ENCODE results near the gene FOXJ1.
"Not testable (repeated sequence)": the region's sequence is repeated elsewhere in the genome, so short reads cannot be mapped to it uniquely, and the experiment has no call there.

The FOXJ1 gene, protein sequence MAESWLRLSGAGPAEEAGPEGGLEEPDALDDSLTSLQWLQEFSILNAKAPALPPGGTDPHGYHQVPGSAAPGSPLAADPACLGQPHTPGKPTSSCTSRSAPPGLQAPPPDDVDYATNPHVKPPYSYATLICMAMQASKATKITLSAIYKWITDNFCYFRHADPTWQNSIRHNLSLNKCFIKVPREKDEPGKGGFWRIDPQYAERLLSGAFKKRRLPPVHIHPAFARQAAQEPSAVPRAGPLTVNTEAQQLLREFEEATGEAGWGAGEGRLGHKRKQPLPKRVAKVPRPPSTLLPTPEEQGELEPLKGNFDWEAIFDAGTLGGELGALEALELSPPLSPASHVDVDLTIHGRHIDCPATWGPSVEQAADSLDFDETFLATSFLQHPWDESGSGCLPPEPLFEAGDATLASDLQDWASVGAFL

GRCh38 chr17:76141212-76142038, at the start of gene FOXJ1:
FOXJ1 (minus strand) TSS chr17:76141245; CDS start chr17:76140395, 850 bp downstream.
- ATAC-seq (ENCODE audit: low read depth) (peak; percentile 84), DNase-seq (ENCODE audit: low spot score) (peak; percentile 88)
- H3K4me1 ChIP-seq (ENCODE audit: insufficient read depth, poor library complexity, severe bottlenecking) = no peaks in the 10 kb centered on the region
- no peaks in the 10 kb centered on the region for H3K9me3 ChIP-seq (ENCODE audit: severe bottlenecking)
- H3K27ac ChIP-seq (ENCODE audit: poor library complexity, severe bottlenecking) = no peak within 1 kb of the TSS
- TF ChIP-seq, protein P1, sequence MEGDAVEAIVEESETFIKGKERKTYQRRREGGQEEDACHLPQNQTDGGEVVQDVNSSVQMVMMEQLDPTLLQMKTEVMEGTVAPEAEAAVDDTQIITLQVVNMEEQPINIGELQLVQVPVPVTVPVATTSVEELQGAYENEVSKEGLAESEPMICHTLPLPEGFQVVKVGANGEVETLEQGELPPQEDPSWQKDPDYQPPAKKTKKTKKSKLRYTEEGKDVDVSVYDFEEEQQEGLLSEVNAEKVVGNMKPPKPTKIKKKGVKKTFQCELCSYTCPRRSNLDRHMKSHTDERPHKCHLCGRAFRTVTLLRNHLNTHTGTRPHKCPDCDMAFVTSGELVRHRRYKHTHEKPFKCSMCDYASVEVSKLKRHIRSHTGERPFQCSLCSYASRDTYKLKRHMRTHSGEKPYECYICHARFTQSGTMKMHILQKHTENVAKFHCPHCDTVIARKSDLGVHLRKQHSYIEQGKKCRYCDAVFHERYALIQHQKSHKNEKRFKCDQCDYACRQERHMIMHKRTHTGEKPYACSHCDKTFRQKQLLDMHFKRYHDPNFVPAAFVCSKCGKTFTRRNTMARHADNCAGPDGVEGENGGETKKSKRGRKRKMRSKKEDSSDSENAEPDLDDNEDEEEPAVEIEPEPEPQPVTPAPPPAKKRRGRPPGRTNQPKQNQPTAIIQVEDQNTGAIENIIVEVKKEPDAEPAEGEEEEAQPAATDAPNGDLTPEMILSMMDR (IDR thresholded peaks at IDR 0.05; ENCODE audit: poor library complexity, severe bottlenecking) = no peak
- H3K27me3 ChIP-seq (ENCODE audit: insufficient read depth, poor library complexity, severe bottlenecking) = peaks cover 28% of the 10 kb centered on the region
- no peaks in the 10 kb centered on the region for H3K36me3 ChIP-seq (ENCODE audit: low read depth)
- peak within 1 kb of the TSS; percentile 21 for H3K4me3 ChIP-seq (ENCODE audit: severe bottlenecking)

DNA sequence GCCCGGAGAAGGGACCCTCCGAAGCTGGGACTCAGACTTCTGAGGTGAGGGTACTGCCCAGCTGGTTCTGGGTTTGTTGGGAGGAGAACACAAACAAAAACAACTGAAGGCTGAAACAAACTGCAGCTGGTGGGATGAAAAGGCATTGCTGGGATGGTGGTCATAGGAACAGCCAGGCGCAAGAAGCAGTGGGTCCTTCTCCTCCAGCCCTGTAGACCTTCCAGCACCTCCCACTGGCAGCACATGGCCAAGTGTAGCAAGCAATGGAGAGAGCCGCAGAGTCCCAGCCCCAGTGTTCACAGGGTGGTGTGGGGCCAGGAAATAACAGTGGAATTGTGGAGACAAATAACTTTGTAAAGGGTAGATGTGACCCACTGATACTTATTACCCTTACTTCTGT, 48.7 kb upstream of the FOXJ1 start:
- ATAC-seq (ENCODE audit: low read depth) = no peak
- TF ChIP-seq, protein P1 (IDR thresholded peaks at IDR 0.05; ENCODE audit: poor library complexity, severe bottlenecking) = no peak

DNA sequence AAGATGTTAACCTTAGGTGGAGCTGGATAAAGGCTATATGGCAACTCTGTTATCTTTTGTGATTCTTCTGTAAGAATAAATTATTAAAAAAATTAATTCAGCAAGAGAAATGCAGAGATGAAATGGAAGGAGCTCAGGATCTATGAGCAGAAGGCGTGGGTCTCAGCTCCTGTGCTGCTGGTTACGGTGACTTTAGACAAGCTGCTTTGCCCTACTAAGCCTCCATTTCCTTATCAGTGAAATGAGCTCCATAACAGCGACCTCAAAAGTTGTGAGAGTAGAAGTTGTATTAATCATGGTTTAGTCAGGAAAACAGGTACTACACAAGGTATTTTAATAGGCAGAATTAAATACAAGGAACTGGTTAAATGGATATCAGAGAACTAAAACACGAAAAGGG, 48.2 kb upstream of the FOXJ1 start:
- TF ChIP-seq, protein P1 (IDR thresholded peaks at IDR 0.05; ENCODE audit: poor library complexity, severe bottlenecking) = no peak
- Histone ChIP-seq H3K4me3 (ENCODE audit: severe bottlenecking) (no peak overlapping the region), H3K9me3 (ENCODE audit: severe bottlenecking) (no peaks in the 10 kb centered on the region), H3K4me1 (ENCODE audit: insufficient read depth, poor library complexity, severe bottlenecking) (no peaks in the 10 kb centered on the region), H3K27ac (ENCODE audit: poor library complexity, severe bottlenecking) (no peak overlapping the region), H3K36me3 (ENCODE audit: low read depth) (no peaks in the 10 kb centered on the region), H3K27me3 (ENCODE audit: insufficient read depth, poor library complexity, severe bottlenecking) (no peaks in the 10 kb centered on the region)
- ATAC-seq (ENCODE audit: low read depth) (no peak), DNase-seq (ENCODE audit: low spot score) (no peak)

More for the DNA sequence above, 48.7 kb upstream of the FOXJ1 start:
- no peak for DNase-seq (ENCODE audit: low spot score)
- H3K4me1 ChIP-seq (ENCODE audit: insufficient read depth, poor library complexity, severe bottlenecking) = no peaks in the 10 kb centered on the region
- H3K36me3 ChIP-seq (ENCODE audit: low read depth) = no peaks in the 10 kb centered on the region
- H3K9me3 ChIP-seq (ENCODE audit: severe bottlenecking) = no peaks in the 10 kb centered on the region
- H3K4me3 ChIP-seq (ENCODE audit: severe bottlenecking) = no peak overlapping the region
- H3K27ac ChIP-seq (ENCODE audit: poor library complexity, severe bottlenecking) = no peak overlapping the region
- H3K27me3 ChIP-seq (ENCODE audit: insufficient read depth, poor library complexity, severe bottlenecking) = no peaks in the 10 kb centered on the region

DNA sequence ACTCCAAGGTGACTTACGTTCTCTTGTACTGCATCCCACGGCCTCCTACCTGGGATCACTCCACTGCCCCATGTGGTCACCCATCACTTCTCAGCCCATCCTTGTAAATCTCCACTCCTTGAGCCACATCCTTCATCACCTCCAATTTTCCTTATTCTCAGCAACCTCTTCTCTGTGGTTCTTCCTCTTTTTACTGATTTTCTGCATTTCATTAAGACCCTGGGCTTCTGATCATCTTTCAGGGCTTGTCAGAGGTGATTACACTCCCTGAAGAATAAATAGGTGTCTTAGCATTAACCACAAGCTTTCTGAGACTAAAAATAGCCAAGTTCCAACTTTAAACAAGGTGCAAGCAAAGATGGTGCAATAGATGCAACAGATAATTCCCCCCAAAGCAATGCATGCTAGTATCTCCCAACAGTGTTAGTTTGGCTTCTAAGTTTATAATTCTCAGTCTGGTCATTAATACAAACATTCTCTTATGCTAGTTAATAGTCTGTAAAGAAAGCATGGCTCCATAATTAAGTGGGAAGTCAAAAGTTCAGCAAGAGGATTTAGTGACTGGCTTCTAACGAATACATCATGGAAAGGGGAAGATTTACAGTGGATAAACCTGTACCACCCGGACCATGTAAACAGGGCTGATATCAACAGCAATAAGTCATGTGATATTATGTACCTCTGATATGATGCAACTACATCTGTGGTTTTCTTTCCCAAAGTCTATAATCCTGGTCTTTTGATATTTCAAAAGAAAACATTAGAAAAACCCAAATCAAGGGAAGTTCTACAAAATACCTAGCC, 47.4 kb upstream of the FOXJ1 start:
- Histone ChIP-seq H3K27me3 (ENCODE audit: insufficient read depth, poor library complexity, severe bottlenecking) (no peaks in the 10 kb centered on the region), H3K36me3 (ENCODE audit: low read depth) (no peaks in the 10 kb centered on the region), H3K4me1 (ENCODE audit: insufficient read depth, poor library complexity, severe bottlenecking) (no peaks in the 10 kb centered on the region), H3K4me3 (ENCODE audit: severe bottlenecking) (no peak overlapping the region), H3K27ac (ENCODE audit: poor library complexity, severe bottlenecking) (no peak overlapping the region), H3K9me3 (ENCODE audit: severe bottlenecking) (no peaks in the 10 kb centered on the region)
- TF ChIP-seq, protein P1 (IDR thresholded peaks at IDR 0.05; ENCODE audit: poor library complexity, severe bottlenecking) = no peak
- DNase-seq (ENCODE audit: low spot score) (no peak), ATAC-seq (ENCODE audit: low read depth) (no peak; the same call in 2 of the 3 replicates)

- H3K27ac ChIP-seq (ENCODE audit: poor library complexity, severe bottlenecking); H3K9me3 ChIP-seq (ENCODE audit: severe bottlenecking); H3K36me3 ChIP-seq (ENCODE audit: low read depth); ATAC-seq (ENCODE audit: low read depth); H3K27me3 ChIP-seq (ENCODE audit: insufficient read depth, poor library complexity, severe bottlenecking); DNase-seq (ENCODE audit: low spot score); H3K4me3 ChIP-seq (ENCODE audit: severe bottlenecking); H3K4me1 ChIP-seq (ENCODE audit: insufficient read depth, poor library complexity, severe bottlenecking): not testable (repeated sequence)
These were observed 45.7 kb upstream of the FOXJ1 start for GRCh38 chr17:76186774-76187173.

All from RWPE2 (cell line).